K562 (cell line): ENCODE results near the gene PDE11A. TPM values are rescaled to one million over a fixed set of nuclear protein-coding genes. Genes with fewer than 3 reads are reported as not detected.

ENCODE experiments used
- ARID1B ChIP-seq: fragments of 450-650 bp; IDR thresholded peaks from 2 replicates; pipeline ENCODE4 v1.6.1; 2016; ENCODE audit warnings: antibody characterized with exemption, mild to moderate bottlenecking, inconsistent platforms
- ETS2 ChIP-seq: IDR thresholded peaks from 2 replicates; pipeline ENCODE4 v1.6.1; 2016; ENCODE audit warnings: borderline replicate concordance, missing genetic modification characterization, mild to moderate bottlenecking, moderate library complexity, missing compliant biosample characterization; ENCODE audit not compliant: poor library complexity, severe bottlenecking
- EZH2 ChIP-seq: IDR thresholded peaks from 2 replicates; pipeline ENCODE4 v1.6.1; 2012; ENCODE audit warnings: low read depth, mild to moderate bottlenecking, inconsistent platforms, low read length, borderline replicate concordance
- MTA1 ChIP-seq: fragments of 450-650 bp; IDR thresholded peaks from 2 replicates; pipeline ENCODE4 v1.6.1; 2017; ENCODE audit warnings: borderline replicate concordance
- NR2C2 ChIP-seq, 2 experiments: fragments of 200-800 bp in 1 of 2; sonication (Bioruptor generic) in 1 of 2; sonication (generic) in 1 of 2; formaldehyde crosslinking in 1 of 2; IDR thresholded peaks; 2 replicates each; pipeline versions ENCODE4 v1.6.1 to v1.8.0; 2016 to 2022; ENCODE audit warnings: mild to moderate bottlenecking in 1 of 2, missing compliant biosample characterization in 1 of 2, missing genetic modification characterization in 1 of 2, missing genetic modification reagents in 1 of 2
- SRSF1 ChIP-seq: fragments of 200-400 bp; formaldehyde crosslinking; IDR thresholded peaks from 2 replicates; pipeline ENCODE4 v1.6.1; 2017; ENCODE audit warnings: mild to moderate bottlenecking, low read depth, low read length, moderate library complexity
- ZNF3 ChIP-seq: fragments of 250-450 bp; sonication (Bioruptor Pico); IDR thresholded peaks from 2 replicates; pipeline ENCODE4 v1.5.0; 2021; ENCODE audit warnings: mild to moderate bottlenecking, moderate library complexity
- polyA plus RNA-seq, 8 experiments: library from polyadenylated mRNA; depleted of rRNA in 4 of 8; stranded (reverse) in 5 of 8; unstranded in 3 of 8; fragments of >200 nt; fragmentation: Nextera tagmentation in 2 of 8; fragmentation: Illumina TruSeq in 1 of 8; extraction: Ambion mirVana in 2 of 8; extraction: Trizol in 1 of 8; gene quantifications; 2 replicates each; pipeline versions ENCODE4 v1.2.1 to v1.2.3, GENCODE V29; 2011 to 2014; ENCODE audit warnings: inconsistent platforms in 1 of 8, missing spikeins in 1 of 8
- total RNA-seq, 7 experiments: library from RNA; depleted of rRNA in 6 of 7; stranded (reverse); fragments of >200 nt in 6 of 7; fragmentation: Illumina TruSeq in 2 of 7; extraction: Trizol in 2 of 7; gene quantifications; 2 replicates each; pipeline versions ENCODE4 v1.2.1 to v1.2.3, GENCODE V29; 2011 to 2021; ENCODE audit warnings: low replicate concordance in 1 of 7
- TF ChIP-seq, protein P1 (sequence below): sonication (generic); formaldehyde crosslinking; IDR thresholded peaks from 2 replicates; pipeline ENCODE4 v1.9.0; 2022; ENCODE audit warnings: mild to moderate bottlenecking, missing genetic modification reagents
- TF ChIP-seq, protein P2 (sequence below): fragments of 450-650 bp; IDR thresholded peaks from 2 replicates; pipeline ENCODE4 v1.6.1; 2016; ENCODE audit warnings: mild to moderate bottlenecking, moderate library complexity
- TF ChIP-seq, protein P3 (sequence below): fragments of 450-650 bp; IDR thresholded peaks from 2 replicates; pipeline ENCODE4 v1.6.1; 2016; ENCODE audit warnings: mild to moderate bottlenecking
- TF ChIP-seq, protein P4 (sequence below): fragments of 450-650 bp; formaldehyde crosslinking; IDR thresholded peaks from 2 replicates; pipeline ENCODE4 v1.4.0; 2022; ENCODE audit warnings: missing genetic modification characterization

The PDE11A gene
- total and polyA plus RNA-seq, 9 of the 15 experiments (the other 6 are each of a cell fraction or from before 2014, with no cell fraction given): 3.2 to 22.1 (median 5.7) TPM

DNA sequence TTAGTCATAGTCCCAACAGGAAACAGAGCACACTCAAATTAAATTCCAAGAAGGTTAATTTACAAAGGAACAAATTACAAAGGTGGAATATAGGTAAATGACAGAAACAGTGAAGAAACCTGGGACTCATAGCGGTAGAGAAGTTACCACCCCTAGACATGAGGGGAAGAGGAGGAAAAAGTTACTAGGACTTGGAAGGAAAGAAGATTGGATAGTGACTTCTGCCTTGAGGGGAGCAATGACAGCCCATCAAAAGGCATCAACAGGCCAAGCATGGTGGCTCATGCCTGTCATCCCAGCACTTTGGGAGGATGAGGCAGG, 2.4 kb upstream of the PDE11A start (continued):
- TF ChIP-seq, protein P1, sequence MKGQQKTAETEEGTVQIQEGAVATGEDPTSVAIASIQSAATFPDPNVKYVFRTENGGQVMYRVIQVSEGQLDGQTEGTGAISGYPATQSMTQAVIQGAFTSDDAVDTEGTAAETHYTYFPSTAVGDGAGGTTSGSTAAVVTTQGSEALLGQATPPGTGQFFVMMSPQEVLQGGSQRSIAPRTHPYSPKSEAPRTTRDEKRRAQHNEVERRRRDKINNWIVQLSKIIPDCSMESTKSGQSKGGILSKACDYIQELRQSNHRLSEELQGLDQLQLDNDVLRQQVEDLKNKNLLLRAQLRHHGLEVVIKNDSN: no peak
- TF ChIP-seq NR2C2 (CRISPR knock-in tag; IDR thresholded peaks at IDR 0.05) (no peak), NR2C2 (tag; IDR thresholded peaks at IDR 0.05) (no peak), ARID1B (0 out of 2 replicates have a peak, but pooled peaks have one; percentile 4), ZNF3 (no peak), MTA1 (no peak), ETS2 (tag) (no peak), EZH2 (no peak), SRSF1 (no peak)
- TF ChIP-seq, protein P2, sequence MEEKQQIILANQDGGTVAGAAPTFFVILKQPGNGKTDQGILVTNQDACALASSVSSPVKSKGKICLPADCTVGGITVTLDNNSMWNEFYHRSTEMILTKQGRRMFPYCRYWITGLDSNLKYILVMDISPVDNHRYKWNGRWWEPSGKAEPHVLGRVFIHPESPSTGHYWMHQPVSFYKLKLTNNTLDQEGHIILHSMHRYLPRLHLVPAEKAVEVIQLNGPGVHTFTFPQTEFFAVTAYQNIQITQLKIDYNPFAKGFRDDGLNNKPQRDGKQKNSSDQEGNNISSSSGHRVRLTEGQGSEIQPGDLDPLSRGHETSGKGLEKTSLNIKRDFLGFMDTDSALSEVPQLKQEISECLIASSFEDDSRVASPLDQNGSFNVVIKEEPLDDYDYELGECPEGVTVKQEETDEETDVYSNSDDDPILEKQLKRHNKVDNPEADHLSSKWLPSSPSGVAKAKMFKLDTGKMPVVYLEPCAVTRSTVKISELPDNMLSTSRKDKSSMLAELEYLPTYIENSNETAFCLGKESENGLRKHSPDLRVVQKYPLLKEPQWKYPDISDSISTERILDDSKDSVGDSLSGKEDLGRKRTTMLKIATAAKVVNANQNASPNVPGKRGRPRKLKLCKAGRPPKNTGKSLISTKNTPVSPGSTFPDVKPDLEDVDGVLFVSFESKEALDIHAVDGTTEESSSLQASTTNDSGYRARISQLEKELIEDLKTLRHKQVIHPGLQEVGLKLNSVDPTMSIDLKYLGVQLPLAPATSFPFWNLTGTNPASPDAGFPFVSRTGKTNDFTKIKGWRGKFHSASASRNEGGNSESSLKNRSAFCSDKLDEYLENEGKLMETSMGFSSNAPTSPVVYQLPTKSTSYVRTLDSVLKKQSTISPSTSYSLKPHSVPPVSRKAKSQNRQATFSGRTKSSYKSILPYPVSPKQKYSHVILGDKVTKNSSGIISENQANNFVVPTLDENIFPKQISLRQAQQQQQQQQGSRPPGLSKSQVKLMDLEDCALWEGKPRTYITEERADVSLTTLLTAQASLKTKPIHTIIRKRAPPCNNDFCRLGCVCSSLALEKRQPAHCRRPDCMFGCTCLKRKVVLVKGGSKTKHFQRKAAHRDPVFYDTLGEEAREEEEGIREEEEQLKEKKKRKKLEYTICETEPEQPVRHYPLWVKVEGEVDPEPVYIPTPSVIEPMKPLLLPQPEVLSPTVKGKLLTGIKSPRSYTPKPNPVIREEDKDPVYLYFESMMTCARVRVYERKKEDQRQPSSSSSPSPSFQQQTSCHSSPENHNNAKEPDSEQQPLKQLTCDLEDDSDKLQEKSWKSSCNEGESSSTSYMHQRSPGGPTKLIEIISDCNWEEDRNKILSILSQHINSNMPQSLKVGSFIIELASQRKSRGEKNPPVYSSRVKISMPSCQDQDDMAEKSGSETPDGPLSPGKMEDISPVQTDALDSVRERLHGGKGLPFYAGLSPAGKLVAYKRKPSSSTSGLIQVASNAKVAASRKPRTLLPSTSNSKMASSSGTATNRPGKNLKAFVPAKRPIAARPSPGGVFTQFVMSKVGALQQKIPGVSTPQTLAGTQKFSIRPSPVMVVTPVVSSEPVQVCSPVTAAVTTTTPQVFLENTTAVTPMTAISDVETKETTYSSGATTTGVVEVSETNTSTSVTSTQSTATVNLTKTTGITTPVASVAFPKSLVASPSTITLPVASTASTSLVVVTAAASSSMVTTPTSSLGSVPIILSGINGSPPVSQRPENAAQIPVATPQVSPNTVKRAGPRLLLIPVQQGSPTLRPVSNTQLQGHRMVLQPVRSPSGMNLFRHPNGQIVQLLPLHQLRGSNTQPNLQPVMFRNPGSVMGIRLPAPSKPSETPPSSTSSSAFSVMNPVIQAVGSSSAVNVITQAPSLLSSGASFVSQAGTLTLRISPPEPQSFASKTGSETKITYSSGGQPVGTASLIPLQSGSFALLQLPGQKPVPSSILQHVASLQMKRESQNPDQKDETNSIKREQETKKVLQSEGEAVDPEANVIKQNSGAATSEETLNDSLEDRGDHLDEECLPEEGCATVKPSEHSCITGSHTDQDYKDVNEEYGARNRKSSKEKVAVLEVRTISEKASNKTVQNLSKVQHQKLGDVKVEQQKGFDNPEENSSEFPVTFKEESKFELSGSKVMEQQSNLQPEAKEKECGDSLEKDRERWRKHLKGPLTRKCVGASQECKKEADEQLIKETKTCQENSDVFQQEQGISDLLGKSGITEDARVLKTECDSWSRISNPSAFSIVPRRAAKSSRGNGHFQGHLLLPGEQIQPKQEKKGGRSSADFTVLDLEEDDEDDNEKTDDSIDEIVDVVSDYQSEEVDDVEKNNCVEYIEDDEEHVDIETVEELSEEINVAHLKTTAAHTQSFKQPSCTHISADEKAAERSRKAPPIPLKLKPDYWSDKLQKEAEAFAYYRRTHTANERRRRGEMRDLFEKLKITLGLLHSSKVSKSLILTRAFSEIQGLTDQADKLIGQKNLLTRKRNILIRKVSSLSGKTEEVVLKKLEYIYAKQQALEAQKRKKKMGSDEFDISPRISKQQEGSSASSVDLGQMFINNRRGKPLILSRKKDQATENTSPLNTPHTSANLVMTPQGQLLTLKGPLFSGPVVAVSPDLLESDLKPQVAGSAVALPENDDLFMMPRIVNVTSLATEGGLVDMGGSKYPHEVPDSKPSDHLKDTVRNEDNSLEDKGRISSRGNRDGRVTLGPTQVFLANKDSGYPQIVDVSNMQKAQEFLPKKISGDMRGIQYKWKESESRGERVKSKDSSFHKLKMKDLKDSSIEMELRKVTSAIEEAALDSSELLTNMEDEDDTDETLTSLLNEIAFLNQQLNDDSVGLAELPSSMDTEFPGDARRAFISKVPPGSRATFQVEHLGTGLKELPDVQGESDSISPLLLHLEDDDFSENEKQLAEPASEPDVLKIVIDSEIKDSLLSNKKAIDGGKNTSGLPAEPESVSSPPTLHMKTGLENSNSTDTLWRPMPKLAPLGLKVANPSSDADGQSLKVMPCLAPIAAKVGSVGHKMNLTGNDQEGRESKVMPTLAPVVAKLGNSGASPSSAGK: no peak
- TF ChIP-seq, protein P3, sequence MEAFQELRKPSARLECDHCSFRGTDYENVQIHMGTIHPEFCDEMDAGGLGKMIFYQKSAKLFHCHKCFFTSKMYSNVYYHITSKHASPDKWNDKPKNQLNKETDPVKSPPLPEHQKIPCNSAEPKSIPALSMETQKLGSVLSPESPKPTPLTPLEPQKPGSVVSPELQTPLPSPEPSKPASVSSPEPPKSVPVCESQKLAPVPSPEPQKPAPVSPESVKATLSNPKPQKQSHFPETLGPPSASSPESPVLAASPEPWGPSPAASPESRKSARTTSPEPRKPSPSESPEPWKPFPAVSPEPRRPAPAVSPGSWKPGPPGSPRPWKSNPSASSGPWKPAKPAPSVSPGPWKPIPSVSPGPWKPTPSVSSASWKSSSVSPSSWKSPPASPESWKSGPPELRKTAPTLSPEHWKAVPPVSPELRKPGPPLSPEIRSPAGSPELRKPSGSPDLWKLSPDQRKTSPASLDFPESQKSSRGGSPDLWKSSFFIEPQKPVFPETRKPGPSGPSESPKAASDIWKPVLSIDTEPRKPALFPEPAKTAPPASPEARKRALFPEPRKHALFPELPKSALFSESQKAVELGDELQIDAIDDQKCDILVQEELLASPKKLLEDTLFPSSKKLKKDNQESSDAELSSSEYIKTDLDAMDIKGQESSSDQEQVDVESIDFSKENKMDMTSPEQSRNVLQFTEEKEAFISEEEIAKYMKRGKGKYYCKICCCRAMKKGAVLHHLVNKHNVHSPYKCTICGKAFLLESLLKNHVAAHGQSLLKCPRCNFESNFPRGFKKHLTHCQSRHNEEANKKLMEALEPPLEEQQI: no peak
- TF ChIP-seq, protein P4, sequence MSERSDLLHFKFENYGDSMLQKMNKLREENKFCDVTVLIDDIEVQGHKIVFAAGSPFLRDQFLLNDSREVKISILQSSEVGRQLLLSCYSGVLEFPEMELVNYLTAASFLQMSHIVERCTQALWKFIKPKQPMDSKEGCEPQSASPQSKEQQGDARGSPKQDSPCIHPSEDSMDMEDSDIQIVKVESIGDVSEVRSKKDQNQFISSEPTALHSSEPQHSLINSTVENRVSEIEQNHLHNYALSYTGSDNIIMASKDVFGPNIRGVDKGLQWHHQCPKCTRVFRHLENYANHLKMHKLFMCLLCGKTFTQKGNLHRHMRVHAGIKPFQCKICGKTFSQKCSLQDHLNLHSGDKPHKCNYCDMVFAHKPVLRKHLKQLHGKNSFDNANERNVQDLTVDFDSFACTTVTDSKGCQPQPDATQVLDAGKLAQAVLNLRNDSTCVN (CRISPR knock-in tag): no peak
